ACHN (cell line): Measurements from ENCODE around the gene SPOP.
A peak's percentile ranks its signal among the peaks of the same experiment; 100 is the strongest.
"Not testable (repeated sequence)": the region's sequence is repeated elsewhere in the genome, so short reads cannot be mapped to it uniquely, and the experiment has no call there.

ENCODE experiments used
- DNase-seq: peaks from one replicate; pipeline ENCODE4 v3.0.0-alpha.2; 2015
- in situ Hi-C: cut with HindIII; loops from 2 replicates; pipeline ENCODE4 v1.10.0; 2017; ENCODE audit warnings: low sequenced_read_pairs, low pct_ligation_motif_present, low pct_unique_long_range_greater_than_20kb

Gene SPOP

DNA sequence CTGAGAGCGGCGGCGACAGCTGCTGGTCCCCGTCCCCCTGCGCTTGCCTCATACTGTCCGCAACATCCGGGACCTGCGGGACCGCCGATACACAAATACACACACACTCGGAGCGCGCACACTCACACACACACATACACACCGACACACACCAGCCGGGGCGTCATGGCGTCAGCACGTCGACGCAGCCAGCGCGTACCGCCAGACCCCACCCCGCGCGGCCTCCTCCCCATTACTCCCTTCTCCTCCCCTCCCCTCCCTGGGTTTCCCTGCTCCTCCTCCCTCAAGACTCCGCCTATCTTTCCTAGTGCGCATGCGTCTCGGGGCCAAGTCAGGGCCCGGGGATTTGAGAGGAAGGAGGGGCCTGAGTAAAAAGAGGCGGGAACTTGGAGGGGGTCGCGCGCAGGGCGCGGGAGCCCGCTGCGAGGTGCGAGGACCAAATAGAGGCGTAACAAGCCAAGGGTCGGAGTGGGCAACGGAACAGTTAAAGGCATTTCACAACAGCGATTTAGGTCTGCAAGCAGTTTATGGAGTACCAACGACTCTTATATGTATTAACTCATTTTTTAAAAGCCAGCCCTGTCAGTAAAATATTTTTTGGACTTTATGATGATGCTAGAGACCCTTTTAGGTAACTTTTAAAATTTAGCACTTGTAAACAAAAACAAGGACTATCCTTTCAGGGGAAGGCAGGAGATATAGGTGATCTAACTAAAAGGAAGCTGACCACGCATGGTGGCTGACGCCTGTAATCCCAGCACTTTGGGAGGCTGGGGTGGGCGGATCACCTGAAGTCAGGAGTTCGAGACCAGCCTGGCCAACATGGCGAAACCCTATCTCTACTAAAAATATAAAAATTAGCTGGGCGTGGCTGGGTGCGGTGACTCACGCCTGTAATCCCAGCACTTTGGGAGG is at the start of gene SPOP:
TSS of gene SPOP (minus strand) at position 165 of the 915 bp plus-strand sequence. CDS start 55,287 bp downstream, outside the sequence.
- in situ Hi-C loops: no loop called here
- peak; percentile 99 for DNase-seq

DNA sequence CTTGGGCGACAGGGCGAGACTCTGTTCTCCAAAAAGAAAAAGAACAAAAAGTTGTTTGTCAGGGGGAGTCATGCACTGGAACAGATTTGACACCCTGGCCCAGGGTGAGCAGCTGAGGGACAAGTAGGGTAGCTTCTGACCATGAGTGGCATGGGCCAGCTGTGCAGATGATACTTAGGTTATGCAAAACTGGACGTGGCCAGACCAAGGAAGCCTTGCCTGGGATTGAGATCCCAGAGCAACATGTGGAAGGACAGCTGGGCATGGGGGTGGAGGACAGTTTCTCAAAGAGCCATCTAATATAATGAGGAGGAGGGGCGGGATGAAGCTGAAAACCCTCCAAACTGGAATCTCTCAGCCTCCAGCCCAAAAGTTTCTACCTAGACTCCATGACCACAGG is 49.5 kb upstream of the SPOP start:
- no peak for DNase-seq
- in situ Hi-C loops: no loop called here

DNA sequence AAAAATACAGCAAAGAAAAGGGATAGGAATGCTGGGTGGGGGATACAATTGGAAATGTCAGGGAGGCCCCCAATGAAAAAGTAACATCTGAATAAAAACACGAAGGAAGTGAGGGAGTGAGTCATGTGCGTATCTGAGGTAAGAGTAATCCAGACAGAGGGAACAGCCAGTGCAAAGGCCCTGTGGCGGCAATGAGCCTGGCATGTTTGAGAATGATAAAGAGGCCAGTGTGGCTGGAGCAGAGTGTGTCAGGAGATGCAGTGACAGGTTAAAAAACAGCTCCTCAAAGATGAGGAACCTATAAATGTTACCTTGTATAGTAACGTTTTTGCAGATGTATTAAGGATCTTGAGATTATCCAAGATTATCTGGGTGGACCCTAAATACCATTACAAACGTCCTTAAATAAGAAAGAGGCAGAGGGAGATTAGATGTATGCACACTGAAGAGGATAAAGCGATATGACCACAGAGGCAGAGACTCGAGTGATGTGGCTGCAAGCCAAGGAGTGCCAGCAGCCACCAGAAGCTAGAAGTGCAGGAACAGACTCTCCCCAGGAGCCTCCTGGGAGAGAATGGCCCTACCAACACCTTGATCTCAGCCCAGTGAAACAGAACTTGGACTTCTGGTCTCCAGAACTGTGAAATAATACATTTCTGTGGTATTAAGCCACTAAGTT is 47.7 kb upstream of the SPOP start:
- in situ Hi-C loops: no loop called here
- DNase-seq: no peak

DNA sequence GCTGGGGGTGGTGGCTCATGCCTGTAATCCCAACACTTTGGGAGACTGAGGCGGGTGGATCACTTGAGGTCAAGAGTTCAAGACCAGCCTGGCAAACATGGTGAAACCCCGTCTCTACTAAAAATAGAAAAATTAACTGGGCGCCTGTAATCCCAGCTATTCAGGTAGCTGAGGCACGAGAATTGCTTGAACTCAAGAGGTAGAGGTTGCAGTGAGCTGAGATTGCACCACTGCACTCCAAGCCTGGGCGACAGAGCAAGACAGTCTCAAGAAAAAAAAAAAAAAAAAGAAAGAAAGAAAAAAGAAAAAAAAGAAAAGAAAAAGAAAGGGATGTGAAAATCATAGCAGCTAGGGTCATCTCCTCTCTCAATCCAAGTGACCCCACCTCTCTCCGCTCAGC is 46.7 kb upstream of the SPOP start:
- in situ Hi-C loops, DNase-seq: not testable (repeated sequence)

DNA sequence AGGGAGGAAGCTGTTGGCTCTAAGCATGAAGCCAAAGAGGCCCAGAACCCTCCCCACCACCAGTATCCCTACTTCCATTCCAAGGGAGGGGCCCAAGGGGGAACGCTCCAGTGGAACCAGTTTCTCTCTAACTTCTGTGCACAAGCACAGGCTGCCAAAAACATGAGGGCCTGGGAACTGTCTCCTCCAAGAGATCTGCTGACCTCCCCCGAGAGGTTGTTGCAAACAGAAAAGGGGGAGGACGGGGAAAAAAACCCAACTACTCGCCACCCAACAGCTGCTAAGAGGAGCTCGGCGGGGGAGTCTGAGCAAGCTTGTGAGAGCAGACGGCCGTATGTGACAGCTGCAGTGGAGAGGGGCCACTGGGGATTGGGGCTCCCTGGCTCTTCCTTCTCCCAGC is 45.5 kb upstream of the SPOP start:
- no peak for DNase-seq
- in situ Hi-C loops: no loop called here

DNA sequence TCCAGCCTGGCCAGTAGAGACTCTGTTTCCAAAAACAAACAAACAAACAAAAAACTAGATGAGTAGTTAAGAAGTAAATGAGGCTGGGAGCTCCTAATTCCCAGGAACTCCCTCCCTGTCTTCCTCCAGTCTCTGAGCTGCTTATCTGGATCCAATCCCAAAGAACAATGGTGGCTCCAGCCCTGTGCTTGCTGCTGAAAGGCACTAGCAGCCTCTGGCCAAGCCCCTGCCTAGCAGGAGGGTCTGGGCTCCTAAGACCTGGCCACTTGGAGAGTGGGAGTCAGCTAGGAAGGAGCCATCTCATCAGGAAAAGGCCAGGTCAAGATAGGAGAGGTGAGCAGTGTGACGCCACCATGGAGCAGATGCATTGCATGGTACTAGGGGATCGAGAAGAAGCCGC is 44.2 kb upstream of the SPOP start:
- in situ Hi-C loops: no loop called here
- no peak for DNase-seq

DNA sequence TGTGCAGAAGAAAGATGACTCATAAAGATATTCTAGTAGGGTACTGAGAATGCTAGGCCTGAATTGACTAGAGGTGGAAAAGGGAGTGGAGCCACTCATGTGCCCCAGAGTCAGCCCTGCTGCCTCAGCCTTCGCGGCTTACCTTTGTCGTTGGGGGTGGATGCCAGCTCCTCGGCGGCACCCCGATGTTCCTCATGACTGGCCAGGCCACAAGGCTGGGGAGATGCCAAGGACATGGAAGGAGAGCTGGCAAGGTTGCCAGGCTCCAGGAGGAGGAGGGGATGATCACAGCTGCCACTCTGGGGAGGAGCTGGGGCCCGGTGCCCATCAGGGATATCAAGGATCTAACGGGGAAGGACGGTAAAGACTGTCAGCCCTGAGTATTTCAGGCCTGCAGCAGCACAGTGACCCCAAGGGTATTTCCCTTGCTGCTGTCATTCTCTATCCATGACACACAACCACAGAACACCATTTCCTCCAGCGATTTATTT is 39.5 kb upstream of the SPOP start:
- in situ Hi-C loops: no loop called here
- no peak for DNase-seq

DNA sequence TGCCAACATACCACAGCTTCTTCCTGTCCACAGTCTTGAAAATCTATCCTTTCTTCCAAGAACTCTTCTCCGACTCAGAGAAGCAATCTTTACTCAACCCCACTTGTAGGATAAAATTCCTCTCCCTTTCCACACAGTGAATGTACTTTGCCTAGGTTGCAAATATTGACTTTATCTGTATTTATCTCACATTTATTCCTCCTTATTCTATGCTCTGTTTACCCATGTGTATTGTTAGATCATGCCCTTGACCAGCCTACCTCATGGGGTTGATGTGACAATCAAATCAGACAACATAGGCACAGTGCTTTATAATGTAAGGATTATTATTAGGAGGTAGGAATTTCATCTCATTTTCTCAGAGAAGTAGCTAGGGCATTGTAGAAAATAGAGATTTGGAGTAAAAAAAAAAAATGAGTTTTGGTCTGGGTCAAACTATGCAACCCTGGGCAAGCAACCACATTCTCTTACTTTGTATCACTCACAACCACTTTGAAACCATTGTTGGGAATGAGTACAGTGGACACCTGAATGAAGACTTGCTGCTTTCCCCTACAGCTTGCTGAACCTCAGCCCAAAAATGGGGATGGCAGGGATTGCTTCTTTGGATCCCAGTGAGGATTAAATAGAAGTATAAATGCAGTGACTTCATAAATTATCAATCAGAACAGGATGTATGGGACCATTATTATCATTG is 38.9 kb upstream of the SPOP start:
- DNase-seq: no peak
- in situ Hi-C loops: no loop called here

DNA sequence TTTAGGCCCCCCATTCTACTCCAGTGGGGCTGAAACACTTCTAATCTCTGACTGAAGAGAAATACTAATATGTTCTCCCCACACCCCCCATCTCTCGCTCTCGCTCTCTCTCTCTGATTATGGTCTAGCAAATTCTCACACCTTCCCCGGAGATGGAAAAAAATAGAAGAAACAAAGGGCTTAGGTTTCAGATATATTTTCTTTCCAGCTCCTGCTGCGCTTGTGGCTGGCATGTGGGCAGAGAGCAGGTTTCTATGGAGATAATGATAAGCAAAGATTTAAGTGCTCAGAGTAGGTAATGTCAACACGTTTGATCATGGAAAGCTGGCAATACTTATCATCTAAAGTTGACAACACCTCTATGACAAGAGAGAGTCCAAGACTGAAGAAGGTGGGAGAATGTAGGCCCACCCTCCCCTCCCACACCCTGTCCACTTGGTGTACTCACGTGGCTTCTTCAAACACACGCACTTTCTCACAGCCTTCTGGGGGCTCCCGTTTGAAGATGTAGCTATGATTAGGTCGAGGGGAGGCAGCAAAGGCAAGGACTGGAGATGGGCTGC is 37.9 kb upstream of the SPOP start:
- DNase-seq: no peak
- in situ Hi-C loops: no loop called here

DNA sequence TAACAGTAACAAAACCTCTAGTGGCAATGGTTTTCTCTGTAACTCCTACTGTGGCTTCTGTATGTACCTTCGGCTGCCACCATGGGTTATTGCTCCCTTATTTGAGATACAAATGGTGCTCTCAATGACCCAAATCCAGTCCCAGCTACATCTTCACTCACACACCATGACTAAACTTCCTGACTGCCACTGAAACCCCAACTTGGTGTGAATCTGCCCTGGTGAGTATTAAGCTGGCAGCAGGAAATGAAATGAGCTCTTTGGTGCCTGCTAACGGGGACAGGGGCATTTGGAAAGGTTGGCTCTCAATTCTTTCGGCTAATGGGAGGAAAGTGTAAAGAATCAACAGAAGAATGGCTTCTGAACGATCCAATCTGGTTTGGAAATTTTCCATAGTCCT is 37.3 kb upstream of the SPOP start:
- in situ Hi-C loops: no loop called here
- DNase-seq: no peak

DNA sequence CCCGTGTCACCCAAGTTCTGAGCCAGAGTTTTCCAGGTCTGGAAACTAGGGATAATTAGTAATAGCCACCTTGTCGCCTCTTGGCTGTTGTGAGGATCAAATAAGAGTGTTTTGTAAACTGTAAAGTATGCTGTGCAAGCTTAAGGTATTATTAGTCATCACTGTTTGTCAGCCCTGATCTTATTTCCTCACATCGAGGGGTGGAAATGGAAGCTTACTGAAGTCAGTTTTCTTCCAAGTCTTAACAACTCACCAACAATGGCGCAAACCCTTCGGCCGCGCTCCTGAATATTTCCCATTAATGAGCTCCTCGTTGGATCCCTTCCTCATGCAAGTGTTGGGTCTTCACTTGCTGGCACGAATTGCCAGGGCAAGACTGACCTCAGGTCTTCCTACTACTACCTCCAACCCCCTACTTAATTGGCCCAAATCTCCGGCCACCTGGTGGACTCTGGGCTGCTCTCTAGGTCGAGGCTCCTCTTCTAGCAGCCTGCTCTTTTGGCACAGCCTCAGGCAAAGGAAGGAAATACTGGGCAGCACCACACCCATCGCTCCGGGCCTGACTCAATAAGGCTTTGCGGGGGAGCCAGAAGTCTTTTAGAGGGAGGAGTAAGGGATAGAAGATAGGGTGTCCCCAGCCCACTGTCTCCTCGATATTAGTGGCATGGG is 30.8 kb upstream of the SPOP start:
- in situ Hi-C loops: no loop called here
- no peak for DNase-seq

DNA sequence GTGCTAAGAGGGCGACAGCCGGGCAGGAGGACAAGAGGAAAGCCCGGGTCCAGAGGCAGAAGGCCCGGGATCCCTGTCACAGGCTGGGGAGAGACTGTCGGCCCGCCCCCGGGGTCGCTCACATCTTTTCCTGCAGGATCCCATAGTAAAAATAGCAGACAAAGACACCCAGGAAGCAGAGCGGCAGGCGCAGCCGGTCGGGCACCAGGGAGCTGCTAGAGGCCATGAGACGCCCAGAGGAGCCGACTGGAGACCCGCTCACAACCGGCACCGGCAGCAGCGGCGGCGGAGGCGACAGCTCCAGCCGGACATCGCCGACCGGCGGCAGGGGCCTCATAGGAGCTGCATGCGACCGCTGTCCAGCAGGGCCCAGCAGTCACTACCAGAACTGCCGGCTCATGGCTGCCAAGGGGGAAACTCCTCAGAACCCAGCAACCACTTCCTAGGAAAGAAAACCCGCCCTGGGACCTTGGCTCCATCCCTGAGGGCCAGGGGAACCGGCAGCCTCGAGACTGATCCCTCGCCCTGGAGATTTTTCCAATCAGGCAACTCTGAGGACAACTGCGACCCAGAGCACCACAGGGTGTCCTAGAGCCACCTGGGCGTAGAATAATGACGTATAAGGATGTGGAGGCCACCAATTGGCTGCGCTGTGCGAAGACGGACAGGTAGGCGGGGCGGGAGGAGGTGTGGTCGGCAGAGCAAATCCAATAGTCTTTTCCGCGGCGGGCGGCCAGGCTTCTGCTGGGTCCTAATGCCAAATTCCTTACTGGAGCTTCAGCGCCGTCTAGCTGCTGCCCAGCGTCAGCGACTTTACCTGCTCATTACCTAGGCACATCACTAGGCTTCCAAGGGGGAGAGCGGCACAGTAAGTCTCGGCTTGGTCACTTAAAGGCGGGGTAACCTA is 30.0 kb upstream of the SPOP start, which contains the start of gene SLC35B1:
TSS of gene SLC35B1 (minus strand) at position 357 of the 907 bp plus-strand sequence. CDS start at position 226, 131 bp downstream.
- peak; percentile 99 for DNase-seq
- in situ Hi-C loops: no loop called here

DNA sequence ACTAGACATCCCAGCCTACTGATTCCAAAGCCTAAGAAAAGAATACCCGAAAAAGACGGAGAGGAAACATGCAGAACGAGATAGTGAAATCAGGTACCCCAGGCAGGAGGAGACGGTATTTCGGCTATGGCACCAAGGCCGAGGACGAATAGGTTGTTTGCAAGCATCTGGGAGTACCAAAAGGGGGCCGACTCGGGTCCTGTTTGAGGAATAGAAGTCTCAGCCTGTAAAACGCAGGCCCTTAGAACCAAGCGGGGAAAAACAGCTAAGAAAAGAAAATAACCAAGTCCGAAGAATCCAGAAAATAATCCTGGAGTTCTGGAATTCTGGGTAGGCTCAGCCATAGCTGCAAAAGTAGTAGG is 29.3 kb upstream of the SPOP start:
- DNase-seq: peak; percentile 16
- in situ Hi-C loops: no loop called here

DNA sequence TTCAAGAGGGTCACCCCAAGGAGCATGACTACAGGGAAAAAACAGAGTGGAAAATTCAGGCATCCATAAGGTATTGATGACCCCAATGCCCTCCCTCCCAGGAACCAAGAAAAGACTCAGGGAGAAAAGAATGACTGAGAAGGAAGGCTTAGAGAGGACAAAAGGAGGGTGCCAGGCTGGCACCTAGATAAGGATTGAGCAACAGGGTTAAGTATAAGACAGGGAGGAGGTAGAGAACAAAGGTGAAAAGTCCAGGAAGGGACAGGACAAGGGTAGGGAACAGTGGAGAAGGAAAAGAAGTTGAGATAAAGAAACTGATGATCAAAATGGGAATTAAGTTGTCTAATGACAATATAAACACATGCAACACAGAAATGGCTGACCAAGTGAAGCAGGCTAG is 27.4 kb upstream of the SPOP start:
- in situ Hi-C loops: no loop called here
- no peak for DNase-seq

DNA sequence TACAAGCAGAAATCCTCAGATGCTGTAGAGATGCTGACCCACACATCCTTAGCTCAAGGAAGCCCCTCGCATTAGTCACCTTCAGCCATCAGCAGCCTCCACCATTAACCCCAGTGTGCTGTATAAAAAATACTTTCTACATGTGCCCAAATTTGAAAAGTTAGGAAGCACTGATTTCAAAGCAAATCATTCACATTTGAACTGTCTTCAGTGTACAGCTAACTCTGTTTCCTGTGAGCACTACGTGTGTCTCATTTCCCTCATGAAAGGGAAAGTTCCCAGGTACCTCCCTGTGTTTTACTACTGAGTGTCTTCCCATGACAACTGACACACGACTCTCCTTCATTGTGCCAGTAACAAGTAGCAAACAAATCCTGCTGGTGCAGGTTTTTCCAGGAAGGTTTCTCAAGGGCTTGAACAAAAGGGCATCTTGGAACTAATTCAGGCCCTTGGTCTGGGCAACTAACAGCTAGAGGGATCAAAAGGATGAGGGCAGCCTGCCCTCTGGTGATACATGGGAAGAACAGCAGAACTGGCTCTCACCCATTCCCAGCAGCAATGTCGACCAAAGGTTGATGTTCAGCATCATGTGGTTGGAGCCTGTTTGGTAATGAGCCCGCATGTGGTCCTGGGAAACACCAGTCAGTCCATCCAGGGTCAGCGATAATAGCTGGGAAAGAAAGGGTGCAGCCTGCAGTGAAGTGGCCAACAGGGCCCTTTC is 25.8 kb upstream of the SPOP start:
- peak; percentile 56 for DNase-seq
- in situ Hi-C loops: no loop called here

DNA sequence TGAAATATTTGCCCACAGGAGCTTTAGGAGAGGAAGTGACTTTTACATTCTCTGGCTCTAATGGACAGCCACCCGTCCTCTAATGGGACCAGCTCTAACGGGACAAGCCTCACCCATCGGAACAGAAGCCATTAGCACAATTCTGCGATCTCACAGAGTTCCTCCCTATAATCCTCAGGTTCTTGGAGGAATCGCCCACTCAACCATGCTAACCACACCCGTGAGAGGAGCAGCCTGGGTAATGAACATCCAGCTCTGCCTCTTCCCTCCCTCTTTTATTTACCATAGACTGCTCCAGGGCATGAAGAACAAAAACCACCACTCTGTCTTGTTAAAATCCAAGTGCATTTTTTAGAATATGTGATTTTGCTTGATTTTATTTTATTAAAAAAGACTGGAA is 23.1 kb upstream of the SPOP start:
- in situ Hi-C loops: no loop called here
- DNase-seq: no peak
